IPS DF 6.9 (cell line): Measurements from ENCODE around the gene FBN3.

Source experiments
- DNase-seq: peaks from one replicate; pipeline ENCODE4 v3.0.0-alpha.2; 2013; ENCODE audit warnings: low read depth, low spot score
- H3K27ac ChIP-seq: one replicate; pipeline ENCODE4 v1.5.1; 2013; ENCODE audit warnings: low read length, control low read depth
- H3K27me3 ChIP-seq: 2 replicates; pipeline ENCODE4 v1.6.1; 2013; ENCODE audit warnings: mild to moderate bottlenecking, low read length; ENCODE audit not compliant: control insufficient read depth, insufficient read depth
- H3K36me3 ChIP-seq: 2 replicates; pipeline ENCODE4 v1.6.1; 2013; ENCODE audit warnings: low read length; ENCODE audit not compliant: control insufficient read depth, insufficient read depth
- H3K4me1 ChIP-seq: 2 replicates; pipeline ENCODE4 v1.6.1; 2013; ENCODE audit warnings: low read length; ENCODE audit not compliant: control insufficient read depth, insufficient read depth
- H3K4me3 ChIP-seq: 2 replicates; pipeline ENCODE4 v1.5.1; 2013; ENCODE audit warnings: mild to moderate bottlenecking, low read length
- H3K9me3 ChIP-seq: 2 replicates; pipeline ENCODE4 v1.6.1; 2013; ENCODE audit warnings: low read length, inconsistent platforms; ENCODE audit not compliant: control insufficient read depth, insufficient read depth
- WGBS: extraction: QIAGEN DNeasy Blood & Tissue Kit; methylation state at CpG from one replicate; pipeline ENCODE4 v1.1.7; 2013; ENCODE audit warnings: mixed read lengths, missing lambda C conversion rate; ENCODE audit not compliant: insufficient read length, insufficient coverage; 5-methylcytosine and 5-hydroxymethylcytosine counted together

FBN3 gene

GRCh38 chr19:8148410-8149260 lies 757 bp downstream of the FBN3 start:
- peak; percentile 88 for DNase-seq
- no peak overlapping the region for H3K27ac ChIP-seq
- H3K27me3 ChIP-seq, result no peaks in the 10 kb centered on the region
- H3K36me3 ChIP-seq, result peaks cover 5% of the 10 kb centered on the region; the same call in 1 of the 2 replicates
- peak overlapping the region; percentile 58; the same call in 1 of the 2 replicates for H3K4me3 ChIP-seq
- H3K4me1 ChIP-seq, result peaks cover 8% of the 10 kb centered on the region
- WGBS, result no CpG with 5 or more reads among the region's 50 CpGs
- no peaks in the 10 kb centered on the region for H3K9me3 ChIP-seq

- H3K4me1 ChIP-seq, result peaks cover 8% of the 10 kb centered on the region
- WGBS, result no CpG with 5 or more reads among the region's 6 CpGs
- H3K27me3 ChIP-seq, result no peaks in the 10 kb centered on the region
- peaks cover 5% of the 10 kb centered on the region; the same call in 1 of the 2 replicates for H3K36me3 ChIP-seq
- no peaks in the 10 kb centered on the region for H3K9me3 ChIP-seq
- H3K27ac ChIP-seq, result no peak overlapping the region
- H3K4me3 ChIP-seq, result no peak overlapping the region; the same call in 1 of the 2 replicates
- DNase-seq, result no peak
Measured at GRCh38 chr19:8148088-8148409, 1.3 kb downstream of the FBN3 start.

- Histone ChIP-seq H3K27ac (no peak overlapping the region), H3K36me3 (peaks cover 5% of the 10 kb centered on the region; the same call in 1 of the 2 replicates), H3K4me3 (no peak overlapping the region), H3K9me3 (no peaks in the 10 kb centered on the region), H3K4me1 (peaks cover 8% of the 10 kb centered on the region), H3K27me3 (no peaks in the 10 kb centered on the region)
- WGBS, result no CpG with 5 or more reads among the region's 7 CpGs
- DNase-seq, result no peak
Measured at GRCh38 chr19:8147582-8147978, 1.8 kb downstream of the FBN3 start.

- DNase-seq, result no peak
- Histone ChIP-seq H3K4me1 (peaks cover 8% of the 10 kb centered on the region), H3K27me3 (no peaks in the 10 kb centered on the region), H3K4me3 (no peak overlapping the region), H3K27ac (no peak overlapping the region), H3K9me3 (no peaks in the 10 kb centered on the region), H3K36me3 (peaks cover 5% of the 10 kb centered on the region; the same call in 1 of the 2 replicates)
- no CpG with 5 or more reads among the region's 27 CpGs for WGBS
Measured at GRCh38 chr19:8146877-8147581, 2.4 kb downstream of the FBN3 start.

- Histone ChIP-seq H3K27me3 (no peaks in the 10 kb centered on the region), H3K4me1 (peaks cover 7% of the 10 kb centered on the region), H3K4me3 (no peak overlapping the region), H3K36me3 (peaks cover 7% of the 10 kb centered on the region; the same call in 1 of the 2 replicates), H3K9me3 (no peaks in the 10 kb centered on the region), H3K27ac (no peak overlapping the region)
- WGBS, result no CpG with 5 or more reads among the region's 14 CpGs
- DNase-seq, result no peak
Measured at GRCh38 chr19:8144273-8144995, 5.0 kb downstream of the FBN3 start.

- DNase-seq, result no peak
- Histone ChIP-seq H3K4me1 (peaks cover 5% of the 10 kb centered on the region), H3K27me3 (no peaks in the 10 kb centered on the region), H3K9me3 (no peaks in the 10 kb centered on the region), H3K36me3 (peaks cover 13% of the 10 kb centered on the region; the same call in 1 of the 2 replicates), H3K27ac (no peak overlapping the region), H3K4me3 (no peak overlapping the region)
- no CpG with 5 or more reads among the region's 10 CpGs for WGBS
Measured at GRCh38 chr19:8143041-8143440, 6.4 kb downstream of the FBN3 start.

GRCh38 chr19:8142513-8142900 lies 6.9 kb downstream of the FBN3 start:
- WGBS, result no CpG with 5 or more reads among the region's 6 CpGs
- Histone ChIP-seq H3K36me3 (peaks cover 16% of the 10 kb centered on the region; the same call in 1 of the 2 replicates), H3K27me3 (no peaks in the 10 kb centered on the region), H3K4me3 (no peak overlapping the region), H3K27ac (no peak overlapping the region), H3K4me1 (peaks cover 3% of the 10 kb centered on the region; the same call in 1 of the 2 replicates), H3K9me3 (no peaks in the 10 kb centered on the region)
- DNase-seq, result no peak

- no peak overlapping the region for H3K4me3 ChIP-seq
- H3K4me1 ChIP-seq, result no peaks in the 10 kb centered on the region
- H3K27me3 ChIP-seq, result no peaks in the 10 kb centered on the region
- peaks cover 14% of the 10 kb centered on the region; the same call in 1 of the 2 replicates for H3K36me3 ChIP-seq
- H3K27ac ChIP-seq, result no peak overlapping the region
- no peak for DNase-seq
- 100% methylated on average over 1 of the region's 21 CpGs for WGBS
- H3K9me3 ChIP-seq, result no peaks in the 10 kb centered on the region
Measured at GRCh38 chr19:8141726-8142512, 7.5 kb downstream of the FBN3 start.

- Histone ChIP-seq H3K27me3 (no peaks in the 10 kb centered on the region), H3K27ac (no peak overlapping the region), H3K4me3 (no peak overlapping the region), H3K9me3 (no peaks in the 10 kb centered on the region), H3K36me3 (peaks cover 17% of the 10 kb centered on the region), H3K4me1 (no peaks in the 10 kb centered on the region)
- WGBS, result no CpG with 5 or more reads among the region's 17 CpGs
- DNase-seq, result no peak
Measured at GRCh38 chr19:8138201-8138600, 11.2 kb downstream of the FBN3 start.
